SH-SY5Y (cell line): Measurements from ENCODE around the gene PRSS56.

Experiments used
- GATA2 ChIP-seq: IDR thresholded peaks from 2 replicates; pipeline ENCODE4 v1.6.1; 2011; ENCODE audit warnings: mild to moderate bottlenecking, low read depth, low read length
- GATA3 ChIP-seq: IDR thresholded peaks from 2 replicates; pipeline ENCODE4 v1.6.1; 2011; ENCODE audit warnings: low read depth, mild to moderate bottlenecking, low read length, moderate library complexity

DNA sequence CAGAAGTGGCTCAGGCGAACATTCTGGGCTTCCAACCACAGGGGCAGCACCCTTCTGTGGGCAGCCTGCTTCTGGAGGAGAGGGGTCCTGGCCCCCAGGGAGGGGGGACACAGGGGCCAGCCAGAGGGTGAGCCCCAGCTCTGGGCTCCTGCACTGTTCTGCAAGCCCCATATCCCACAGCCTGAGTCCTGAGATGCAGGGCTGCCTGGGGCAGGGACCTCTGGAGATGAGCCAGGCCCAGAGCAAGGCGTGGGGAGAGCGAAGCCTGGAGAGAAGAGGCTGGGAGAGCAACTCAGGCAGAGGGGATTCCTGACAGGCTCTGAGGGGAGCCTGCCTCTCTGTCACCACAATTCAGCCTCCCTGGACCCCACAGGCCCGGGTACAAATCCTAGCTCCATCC, 13.5 kb upstream of the PRSS56 start:
- TF ChIP-seq GATA2 (no peak), GATA3 (no peak)
